ENCODE measurements around the gene VAMP1.

Gene VAMP1

GRCh38 chr12:6423267-6424007, 47.0 kb downstream of the VAMP1 start:
- peak; percentile 73 for DNase-seq

DNA sequence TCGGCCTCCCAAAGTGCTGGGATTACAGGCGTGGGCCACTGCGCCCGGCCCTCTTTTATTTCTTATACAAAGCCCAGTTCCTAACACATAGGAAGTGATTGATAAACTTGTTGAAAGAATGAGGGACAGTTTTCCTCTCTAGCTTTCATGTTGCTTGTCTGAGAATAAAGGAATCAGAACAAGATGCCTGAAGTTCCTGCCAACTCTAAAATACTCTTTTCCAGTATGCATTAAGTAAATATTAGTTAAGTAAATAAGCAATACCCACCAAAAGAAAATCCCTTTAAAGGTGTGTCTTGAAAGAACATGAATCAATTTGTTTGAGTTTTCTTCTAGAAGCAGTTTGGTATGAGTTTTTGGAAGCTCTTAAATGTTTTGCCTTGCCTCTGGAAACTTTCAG, 50.1 kb downstream of the VAMP1 start:
- no peak for DNase-seq

- no peak for DNase-seq
Observed at GRCh38 chr12:6418796-6419195, 51.7 kb downstream of the VAMP1 start.

GRCh38 chr12:6416596-6416995, 53.9 kb downstream of the VAMP1 start:
- no peak for DNase-seq
